GM23338 (cell line): ENCODE data around the gene KIAA2012. TPM values are rescaled to one million over a fixed set of nuclear protein-coding genes. Genes with fewer than 3 reads are reported as not detected.
A peak's percentile ranks its signal among the peaks of the same experiment; 100 is the strongest.

ENCODE experiments used
- ATAC-seq: fragments of 200-7000 bp; cut with Tn5 transposase; 3 replicates; pipeline ENCODE4 v1.9.1; 2020
- DNase-seq: peaks from one replicate; pipeline ENCODE4 v3.0.0-alpha.2; 2015; ENCODE audit warnings: low spot score
- H2AFZ ChIP-seq: fragments of 200-600 bp; sonication (generic); 2 replicates; pipeline ENCODE4 v1.8.0; 2016; ENCODE audit warnings: antibody characterized with exemption, mild to moderate bottlenecking, moderate library complexity
- H3F3A ChIP-seq: fragments of 200-600 bp; sonication (generic); replicated peaks from 2 replicates; pipeline ENCODE4 v1.8.0; 2017; ENCODE audit warnings: antibody characterized with exemption, mixed run types, low read depth
- H3K27ac ChIP-seq: fragments of 200-600 bp; sonication (generic); 2 replicates; pipeline ENCODE4 v1.6.1; 2016; ENCODE audit warnings: low read depth
- H3K27me3 ChIP-seq: fragments of 200-600 bp; sonication (generic); 2 replicates; pipeline ENCODE4 v1.8.0; 2016; ENCODE audit warnings: mild to moderate bottlenecking, mixed run types, moderate library complexity; ENCODE audit not compliant: insufficient read depth
- H3K36me3 ChIP-seq: fragments of 200-600 bp; sonication (generic); 2 replicates; pipeline ENCODE4 v1.8.0; 2016; ENCODE audit warnings: mild to moderate bottlenecking; ENCODE audit not compliant: insufficient read depth
- H3K4me1 ChIP-seq: fragments of 200-600 bp; sonication (generic); 2 replicates; pipeline ENCODE4 v1.8.0; 2016; ENCODE audit warnings: mild to moderate bottlenecking, moderate library complexity; ENCODE audit not compliant: insufficient read depth
- H3K4me2 ChIP-seq: fragments of 200-600 bp; sonication (generic); 2 replicates; pipeline ENCODE4 v1.7.1; 2017; ENCODE audit warnings: mixed run types
- H3K4me3 ChIP-seq: fragments of 200-600 bp; sonication (generic); 2 replicates; pipeline ENCODE4 v1.6.1; 2016; ENCODE audit warnings: mixed run types
- H3K79me2 ChIP-seq: fragments of 200-600 bp; sonication (generic); replicated peaks from 2 replicates; pipeline ENCODE4 v1.8.0; 2017; ENCODE audit warnings: mild to moderate bottlenecking; ENCODE audit not compliant: insufficient read depth
- H3K9me2 ChIP-seq: fragments of 200-600 bp; sonication (generic); 2 replicates; pipeline ENCODE4 v1.8.0; 2017; ENCODE audit not compliant: insufficient read depth
- H4K20me1 ChIP-seq: fragments of 200-600 bp; sonication (generic); replicated peaks from 2 replicates; pipeline ENCODE4 v1.8.0; 2017; ENCODE audit warnings: mild to moderate bottlenecking; ENCODE audit not compliant: insufficient read depth
- H3K27ac Mint-ChIP-seq: 2 replicates; pipeline ENCODE4 v1.8.0; 2020; ENCODE audit warnings: inconsistent platforms, mild to moderate bottlenecking, moderate library complexity, mixed read lengths
- H3K27me3 Mint-ChIP-seq: 3 replicates; pipeline ENCODE4 v1.8.0; 2022; ENCODE audit warnings: low read depth, mild to moderate bottlenecking, moderate library complexity, mixed read lengths, inconsistent platforms; ENCODE audit not compliant: insufficient read depth, poor library complexity
- H3K36me3 Mint-ChIP-seq: 3 replicates; pipeline ENCODE4 v1.8.0; 2021; ENCODE audit warnings: low read depth, mild to moderate bottlenecking, inconsistent platforms, moderate library complexity, mixed read lengths
- H3K4me1 Mint-ChIP-seq: 3 replicates; pipeline ENCODE4 v1.8.0; 2020; ENCODE audit warnings: mild to moderate bottlenecking, inconsistent platforms, mixed read lengths
- H3K4me3 Mint-ChIP-seq: 3 replicates; pipeline ENCODE4 v1.8.0; 2021; ENCODE audit warnings: moderate library complexity, mild to moderate bottlenecking, inconsistent platforms, mixed read lengths
- H3K9me3 Mint-ChIP-seq: 3 replicates; pipeline ENCODE4 v1.8.0; 2020; ENCODE audit warnings: moderate library complexity, mild to moderate bottlenecking, inconsistent platforms, mixed read lengths
- CREB1 ChIP-seq: fragments of 250-450 bp; sonication (Bioruptor Pico); IDR thresholded peaks from 2 replicates; pipeline ENCODE4 v1.5.0; 2020; ENCODE audit warnings: low read depth, mild to moderate bottlenecking, moderate library complexity
- ETS1 ChIP-seq: IDR thresholded peaks from 2 replicates; pipeline ENCODE4 v1.6.1; 2016; ENCODE audit warnings: antibody characterized with exemption
- EZH2 ChIP-seq: fragments of 200-600 bp; sonication (generic); IDR thresholded peaks from one replicate; pipeline ENCODE4 v1.8.0; 2017; ENCODE audit warnings: antibody characterized with exemption, mild to moderate bottlenecking, low read depth; ENCODE audit not compliant: unreplicated experiment
- EZH2phosphoT487 ChIP-seq: fragments of 200-600 bp; sonication (generic); IDR thresholded peaks from one replicate; pipeline ENCODE4 v1.8.1; 2018; ENCODE audit warnings: antibody characterized with exemption; ENCODE audit not compliant: unreplicated experiment
- JUNB ChIP-seq: IDR thresholded peaks from one replicate; pipeline ENCODE4 v1.6.1; 2016; ENCODE audit warnings: antibody characterized with exemption; ENCODE audit not compliant: unreplicated experiment
- NANOG ChIP-seq: IDR thresholded peaks from 2 replicates; pipeline ENCODE4 v1.6.1; 2016; ENCODE audit warnings: antibody characterized with exemption, borderline replicate concordance
- POLR2AphosphoS5 ChIP-seq: IDR thresholded peaks from 2 replicates; pipeline ENCODE4 v1.6.1; 2016; ENCODE audit warnings: antibody characterized with exemption, low read depth
- REST ChIP-seq: IDR thresholded peaks from one replicate; pipeline ENCODE4 v1.6.1; 2018; ENCODE audit warnings: antibody characterized with exemption; ENCODE audit not compliant: unreplicated experiment
- STAT1 ChIP-seq: IDR thresholded peaks from one replicate; pipeline ENCODE4 v1.6.1; 2016; ENCODE audit warnings: antibody characterized with exemption; ENCODE audit not compliant: unreplicated experiment
- ZNF114 ChIP-seq: fragments of 250-450 bp; sonication (Bioruptor Pico); IDR thresholded peaks from 2 replicates; pipeline ENCODE4 v1.5.0; 2020; ENCODE audit warnings: mild to moderate bottlenecking, moderate library complexity
- ZNF331 ChIP-seq: fragments of 250-450 bp; sonication (Bioruptor Pico); IDR thresholded peaks from 2 replicates; pipeline ENCODE4 v1.5.0; 2020; ENCODE audit warnings: low read depth, mild to moderate bottlenecking, moderate library complexity
- polyA plus RNA-seq: library from polyadenylated mRNA; unstranded; fragments of >200 nt; fragmentation: Nextera tagmentation; extraction: Ambion mirVana; gene quantifications from 2 replicates; pipeline ENCODE4 v1.2.1, GENCODE V29; 2016
- total RNA-seq: library from RNA; depleted of rRNA; stranded (reverse); fragments of >200 nt; shearing (Covaris generic); gene quantifications from 2 replicates; pipeline ENCODE4 v1.2.3, GENCODE V29; 2014
- TF ChIP-seq, protein P1 (sequence below), 2 experiments: fragments of 200-600 bp in 1 of 2; sonication (generic) in 1 of 2; conservative IDR thresholded peaks; 2 replicates each; pipeline versions ENCODE4 v1.5.1 to v1.6.1; 2016 to 2017; ENCODE audit warnings: antibody characterized with exemption in 2 of 2, low read depth in 2 of 2, mild to moderate bottlenecking in 2 of 2, moderate library complexity in 1 of 2

Gene KIAA2012
- total and polyA plus RNA-seq, 2 experiments from 2014 or later = 0.03 to 0.08 TPM

DNA sequence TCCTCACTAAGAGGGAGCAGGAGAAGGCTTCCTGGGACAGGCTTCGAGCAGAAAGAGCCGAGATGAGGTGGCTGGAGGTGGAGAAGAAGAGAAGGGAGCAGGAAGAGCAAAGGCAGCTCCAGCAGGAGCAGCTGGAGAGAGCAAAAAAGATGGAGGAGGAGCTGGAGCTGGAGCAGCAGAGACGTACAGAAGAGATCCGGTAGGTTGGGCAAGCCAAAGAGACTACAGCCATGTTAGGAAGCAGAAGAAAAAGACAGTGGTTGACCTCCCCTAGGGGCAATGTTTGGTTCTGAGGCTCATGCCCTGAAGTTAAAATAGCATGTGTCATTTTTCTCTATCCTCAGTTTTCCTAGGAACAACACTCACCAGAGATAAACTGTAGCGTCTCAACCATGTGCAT lies 120.2 kb downstream of the KIAA2012 start (continued):
- TF ChIP-seq ZNF114 (CRISPR knock-in tag) = no peak
- no peak for TF ChIP-seq ETS1
- TF ChIP-seq, protein P1, sequence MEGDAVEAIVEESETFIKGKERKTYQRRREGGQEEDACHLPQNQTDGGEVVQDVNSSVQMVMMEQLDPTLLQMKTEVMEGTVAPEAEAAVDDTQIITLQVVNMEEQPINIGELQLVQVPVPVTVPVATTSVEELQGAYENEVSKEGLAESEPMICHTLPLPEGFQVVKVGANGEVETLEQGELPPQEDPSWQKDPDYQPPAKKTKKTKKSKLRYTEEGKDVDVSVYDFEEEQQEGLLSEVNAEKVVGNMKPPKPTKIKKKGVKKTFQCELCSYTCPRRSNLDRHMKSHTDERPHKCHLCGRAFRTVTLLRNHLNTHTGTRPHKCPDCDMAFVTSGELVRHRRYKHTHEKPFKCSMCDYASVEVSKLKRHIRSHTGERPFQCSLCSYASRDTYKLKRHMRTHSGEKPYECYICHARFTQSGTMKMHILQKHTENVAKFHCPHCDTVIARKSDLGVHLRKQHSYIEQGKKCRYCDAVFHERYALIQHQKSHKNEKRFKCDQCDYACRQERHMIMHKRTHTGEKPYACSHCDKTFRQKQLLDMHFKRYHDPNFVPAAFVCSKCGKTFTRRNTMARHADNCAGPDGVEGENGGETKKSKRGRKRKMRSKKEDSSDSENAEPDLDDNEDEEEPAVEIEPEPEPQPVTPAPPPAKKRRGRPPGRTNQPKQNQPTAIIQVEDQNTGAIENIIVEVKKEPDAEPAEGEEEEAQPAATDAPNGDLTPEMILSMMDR (conservative IDR thresholded peaks at IDR 0.05; ENCODE audit: low read depth in 2 of 2) = no peak
- TF ChIP-seq EZH2phosphoT487 = no peak
- no peak for TF ChIP-seq NANOG
- no peak for TF ChIP-seq STAT1

- Mint-ChIP-seq H3K36me3 (no peaks in the 10 kb centered on the region), H3K9me3 (no peaks in the 10 kb centered on the region), H3K27ac (no peak overlapping the region), H3K27me3 (no peaks in the 10 kb centered on the region), H3K4me3 (no peak overlapping the region), H3K4me1 (peaks cover 12% of the 10 kb centered on the region)
- H3F3A ChIP-seq = 0 out of 2 replicates have a peak, but pooled peaks cover 3% of the 10 kb centered on the region
- H3K27me3 ChIP-seq = no peaks in the 10 kb centered on the region
- peak; percentile 78 for ATAC-seq
- no peak for TF ChIP-seq ZNF331 (CRISPR knock-in tag)
- no peak for TF ChIP-seq POLR2AphosphoS5
- TF ChIP-seq JUNB = no peak
- TF ChIP-seq, protein P1 (conservative IDR thresholded peaks at IDR 0.05; ENCODE audit: low read depth in 2 of 2) = no peak
- TF ChIP-seq NANOG = no peak
- no peak for TF ChIP-seq CREB1 (CRISPR knock-in tag)
- TF ChIP-seq STAT1 = no peak
- TF ChIP-seq ETS1 = no peak
- TF ChIP-seq REST = no peak
- no peak for TF ChIP-seq EZH2
- no peaks in the 10 kb centered on the region for H4K20me1 ChIP-seq
- 0 out of 2 replicates have a peak overlapping the region, but pooled peaks have one; percentile 15 for H3K27ac ChIP-seq
- H3K9me2 ChIP-seq = no peaks in the 10 kb centered on the region; the same call in 1 of the 2 replicates
- H2AFZ ChIP-seq = peak overlapping the region; percentile 70; the same call in 1 of the 2 replicates
- H3K36me3 ChIP-seq = no peaks in the 10 kb centered on the region
- DNase-seq = peak; percentile 44
- no peak overlapping the region for H3K4me2 ChIP-seq
- H3K79me2 ChIP-seq = no peaks in the 10 kb centered on the region
- no peak overlapping the region for H3K4me3 ChIP-seq
- H3K4me1 ChIP-seq = no peaks in the 10 kb centered on the region
Measured at GRCh38 chr2:202193881-202194353, 120.9 kb downstream of the KIAA2012 start.
